ENCODE results near the gene PHC3. TPM values are rescaled to one million over a fixed set of nuclear protein-coding genes. Genes with fewer than 3 reads are reported as not detected.

Gene PHC3
- total RNA-seq, 1 donor from 2014 or later: 64.3 TPM

GRCh38 chr3:170078620-170079281 is 102.8 kb downstream of the PHC3 start:
- no peak for DNase-seq (ENCODE audit: low spot score)

GRCh38 chr3:170077361-170077760 is 104.2 kb downstream of the PHC3 start:
- DNase-seq (ENCODE audit: low spot score): no peak

GRCh38 chr3:170076715-170077238 is 104.8 kb downstream of the PHC3 start:
- DNase-seq (ENCODE audit: low spot score): no peak

- DNase-seq (ENCODE audit: low spot score): no peak
These were observed 106.0 kb downstream of the PHC3 start for GRCh38 chr3:170075441-170076091.

GRCh38 chr3:170064108-170064507 is 117.4 kb downstream of the PHC3 start:
- no peak for DNase-seq (ENCODE audit: low spot score)

- no peak for DNase-seq (ENCODE audit: low spot score)
These were observed 117.8 kb downstream of the PHC3 start for GRCh38 chr3:170063691-170064090.

GRCh38 chr3:170062769-170063168 is 118.8 kb downstream of the PHC3 start:
- no peak for DNase-seq (ENCODE audit: low spot score)

GRCh38 chr3:170062068-170062467 is 119.5 kb downstream of the PHC3 start:
- no peak for DNase-seq (ENCODE audit: low spot score)

GRCh38 chr3:170059447-170059846 is 122.1 kb downstream of the PHC3 start:
- no peak for DNase-seq (ENCODE audit: low spot score)

- DNase-seq (ENCODE audit: low spot score): no peak
These were observed 123.4 kb downstream of the PHC3 start for GRCh38 chr3:170058127-170058526.

GRCh38 chr3:170057550-170057949 is 124.0 kb downstream of the PHC3 start:
- no peak for DNase-seq (ENCODE audit: low spot score)

- no peak for DNase-seq (ENCODE audit: low spot score)
These were observed 124.7 kb downstream of the PHC3 start for GRCh38 chr3:170056710-170057454.

- no peak for DNase-seq (ENCODE audit: low spot score)
These were observed 126.3 kb downstream of the PHC3 start for GRCh38 chr3:170055209-170055608.

- no peak for DNase-seq (ENCODE audit: low spot score)
These were observed 127.3 kb downstream of the PHC3 start for GRCh38 chr3:170054204-170054603.

- no peak for DNase-seq (ENCODE audit: low spot score)
These were observed 129.1 kb downstream of the PHC3 start for GRCh38 chr3:170052398-170052797.

GRCh38 chr3:170050753-170051152 is 130.8 kb downstream of the PHC3 start:
- DNase-seq (ENCODE audit: low spot score): no peak

GRCh38 chr3:170049146-170050000 is 132.2 kb downstream of the PHC3 start:
- DNase-seq (ENCODE audit: low spot score): no peak

GRCh38 chr3:170047133-170047404 is 134.5 kb downstream of the PHC3 start:
- no peak for DNase-seq (ENCODE audit: low spot score)

GRCh38 chr3:170046269-170047132 is 135.0 kb downstream of the PHC3 start:
- DNase-seq (ENCODE audit: low spot score): no peak

GRCh38 chr3:170044795-170045244 is 136.7 kb downstream of the PHC3 start:
- peak; percentile 37 for DNase-seq (ENCODE audit: low spot score)

- DNase-seq (ENCODE audit: low spot score): no peak
These were observed 137.3 kb downstream of the PHC3 start for GRCh38 chr3:170044271-170044670.

Measured in umbilical cord (tissue), 2 donors.